ENCODE results near the gene ITIH1.
A peak's percentile ranks its signal among the peaks of the same experiment; 100 is the strongest.
"Not testable (repeated sequence)": the region's sequence is repeated elsewhere in the genome, so short reads cannot be mapped to it uniquely, and the experiment has no call there.

The ITIH1 gene

GRCh38 chr3:52777127-52777958, at the start of gene ITIH1:
Gene ITIH1 (plus strand): TSS chr3:52777599. CDS start chr3:52777616, 17 bp downstream.
- no peak within 1 kb of the TSS for H3K9ac ChIP-seq (ENCODE audit: low read length)
- no peak within 1 kb of the TSS for H3K4me3 ChIP-seq (ENCODE audit: low read length)
- no peaks in the 10 kb centered on the region for H3K36me3 ChIP-seq (ENCODE audit: control insufficient read depth, insufficient read depth, low read length, severe bottlenecking)
- peaks cover 37% of the 10 kb centered on the region for H3K27me3 ChIP-seq (replicated peaks; ENCODE audit: control insufficient read depth, insufficient read depth, low read length)
- no peak for DNase-seq (ENCODE audit: low read depth)
- H3K4me1 ChIP-seq (ENCODE audit: control insufficient read depth, insufficient read depth, low read length), result no peaks in the 10 kb centered on the region
- no peaks in the 10 kb centered on the region for H3K9me3 ChIP-seq (ENCODE audit: control insufficient read depth, low read length)

- H3K4me3 ChIP-seq (ENCODE audit: low read length); H3K27me3 ChIP-seq (replicated peaks; ENCODE audit: control insufficient read depth, insufficient read depth, low read length); H3K4me1 ChIP-seq (ENCODE audit: control insufficient read depth, insufficient read depth, low read length); H3K9ac ChIP-seq (ENCODE audit: low read length); DNase-seq (ENCODE audit: low read depth): not testable (repeated sequence)
- Histone ChIP-seq H3K9me3 (ENCODE audit: control insufficient read depth, low read length) (peaks cover 17% of the 10 kb centered on the region), H3K36me3 (ENCODE audit: control insufficient read depth, insufficient read depth, low read length, severe bottlenecking) (peaks cover 23% of the 10 kb centered on the region)
Measured at GRCh38 chr3:52728753-52729152, 48.6 kb upstream of the ITIH1 start.

- H3K4me1 ChIP-seq (ENCODE audit: control insufficient read depth, insufficient read depth, low read length), result no peaks in the 10 kb centered on the region
- no peak overlapping the region for H3K4me3 ChIP-seq (ENCODE audit: low read length)
- peaks cover 18% of the 10 kb centered on the region for H3K9me3 ChIP-seq (ENCODE audit: control insufficient read depth, low read length)
- peaks cover 38% of the 10 kb centered on the region for H3K36me3 ChIP-seq (ENCODE audit: control insufficient read depth, insufficient read depth, low read length, severe bottlenecking)
- no peaks in the 10 kb centered on the region for H3K27me3 ChIP-seq (replicated peaks; ENCODE audit: control insufficient read depth, insufficient read depth, low read length)
- DNase-seq (ENCODE audit: low read depth), result peak; percentile 41
- H3K9ac ChIP-seq (ENCODE audit: low read length), result no peak overlapping the region
Measured at GRCh38 chr3:52730681-52731080, 46.7 kb upstream of the ITIH1 start.

GRCh38 chr3:52731590-52731989, 45.8 kb upstream of the ITIH1 start:
- no peak for DNase-seq (ENCODE audit: low read depth)
- Histone ChIP-seq H3K4me3 (ENCODE audit: low read length) (no peak overlapping the region), H3K36me3 (ENCODE audit: control insufficient read depth, insufficient read depth, low read length, severe bottlenecking) (peaks cover 46% of the 10 kb centered on the region)

GRCh38 chr3:52733256-52733891, 44.0 kb upstream of the ITIH1 start:
- H3K4me3 ChIP-seq (ENCODE audit: low read length), result no peak overlapping the region
- DNase-seq (ENCODE audit: low read depth), result no peak
- H3K9me3 ChIP-seq (ENCODE audit: control insufficient read depth, low read length), result peaks cover 18% of the 10 kb centered on the region
- no peak overlapping the region for H3K9ac ChIP-seq (ENCODE audit: low read length)
- H3K27me3 ChIP-seq (replicated peaks; ENCODE audit: control insufficient read depth, insufficient read depth, low read length), result no peaks in the 10 kb centered on the region
- no peaks in the 10 kb centered on the region for H3K4me1 ChIP-seq (ENCODE audit: control insufficient read depth, insufficient read depth, low read length)
- H3K36me3 ChIP-seq (ENCODE audit: control insufficient read depth, insufficient read depth, low read length, severe bottlenecking), result peaks cover 52% of the 10 kb centered on the region

More at GRCh38 chr3:52731590-52731989, 45.8 kb upstream of the ITIH1 start:
- no peaks in the 10 kb centered on the region for H3K27me3 ChIP-seq (replicated peaks; ENCODE audit: control insufficient read depth, insufficient read depth, low read length)
- H3K4me1 ChIP-seq (ENCODE audit: control insufficient read depth, insufficient read depth, low read length), result no peaks in the 10 kb centered on the region
- H3K9me3 ChIP-seq (ENCODE audit: control insufficient read depth, low read length), result peaks cover 18% of the 10 kb centered on the region
- no peak overlapping the region for H3K9ac ChIP-seq (ENCODE audit: low read length)

GRCh38 chr3:52739730-52740129, 37.7 kb upstream of the ITIH1 start:
- Histone ChIP-seq H3K36me3 (ENCODE audit: control insufficient read depth, insufficient read depth, low read length, severe bottlenecking) (peaks cover 56% of the 10 kb centered on the region), H3K4me3 (ENCODE audit: low read length) (no peak overlapping the region), H3K9me3 (ENCODE audit: control insufficient read depth, low read length) (no peaks in the 10 kb centered on the region), H3K9ac (ENCODE audit: low read length) (no peak overlapping the region), H3K4me1 (ENCODE audit: control insufficient read depth, insufficient read depth, low read length) (no peaks in the 10 kb centered on the region), H3K27me3 (replicated peaks; ENCODE audit: control insufficient read depth, insufficient read depth, low read length) (no peaks in the 10 kb centered on the region)
- no peak for DNase-seq (ENCODE audit: low read depth)

- peak; percentile 58 for DNase-seq (ENCODE audit: low read depth)
- Histone ChIP-seq H3K9ac (ENCODE audit: low read length) (no peak overlapping the region), H3K4me3 (ENCODE audit: low read length) (no peak overlapping the region), H3K36me3 (ENCODE audit: control insufficient read depth, insufficient read depth, low read length, severe bottlenecking) (peaks cover 57% of the 10 kb centered on the region), H3K4me1 (ENCODE audit: control insufficient read depth, insufficient read depth, low read length) (no peaks in the 10 kb centered on the region), H3K27me3 (replicated peaks; ENCODE audit: control insufficient read depth, insufficient read depth, low read length) (no peaks in the 10 kb centered on the region), H3K9me3 (ENCODE audit: control insufficient read depth, low read length) (no peaks in the 10 kb centered on the region)
Measured at GRCh38 chr3:52742418-52743041, 34.9 kb upstream of the ITIH1 start.

GRCh38 chr3:52743152-52743551, 34.2 kb upstream of the ITIH1 start:
- Histone ChIP-seq H3K4me1 (ENCODE audit: control insufficient read depth, insufficient read depth, low read length) (no peaks in the 10 kb centered on the region), H3K27me3 (replicated peaks; ENCODE audit: control insufficient read depth, insufficient read depth, low read length) (no peaks in the 10 kb centered on the region), H3K9me3 (ENCODE audit: control insufficient read depth, low read length) (no peaks in the 10 kb centered on the region), H3K9ac (ENCODE audit: low read length) (no peak overlapping the region), H3K4me3 (ENCODE audit: low read length) (no peak overlapping the region), H3K36me3 (ENCODE audit: control insufficient read depth, insufficient read depth, low read length, severe bottlenecking) (peaks cover 57% of the 10 kb centered on the region)
- no peak for DNase-seq (ENCODE audit: low read depth)

- H3K4me3 ChIP-seq (ENCODE audit: low read length), result no peak overlapping the region
- no peaks in the 10 kb centered on the region for H3K27me3 ChIP-seq (replicated peaks; ENCODE audit: control insufficient read depth, insufficient read depth, low read length)
- peaks cover 62% of the 10 kb centered on the region for H3K36me3 ChIP-seq (ENCODE audit: control insufficient read depth, insufficient read depth, low read length, severe bottlenecking)
- no peak for DNase-seq (ENCODE audit: low read depth)
- no peaks in the 10 kb centered on the region for H3K9me3 ChIP-seq (ENCODE audit: control insufficient read depth, low read length)
- H3K4me1 ChIP-seq (ENCODE audit: control insufficient read depth, insufficient read depth, low read length), result no peaks in the 10 kb centered on the region
- H3K9ac ChIP-seq (ENCODE audit: low read length), result no peak overlapping the region
Measured at GRCh38 chr3:52743721-52744120, 33.7 kb upstream of the ITIH1 start.

GRCh38 chr3:52752045-52752660, 25.2 kb upstream of the ITIH1 start:
- Histone ChIP-seq H3K4me1 (ENCODE audit: control insufficient read depth, insufficient read depth, low read length) (no peaks in the 10 kb centered on the region), H3K4me3 (ENCODE audit: low read length) (no peak overlapping the region), H3K9ac (ENCODE audit: low read length) (no peak overlapping the region), H3K36me3 (ENCODE audit: control insufficient read depth, insufficient read depth, low read length, severe bottlenecking) (peaks cover 55% of the 10 kb centered on the region), H3K9me3 (ENCODE audit: control insufficient read depth, low read length) (no peaks in the 10 kb centered on the region), H3K27me3 (replicated peaks; ENCODE audit: control insufficient read depth, insufficient read depth, low read length) (no peaks in the 10 kb centered on the region)
- peak; percentile 67 for DNase-seq (ENCODE audit: low read depth)

GRCh38 chr3:52754373-52754772, 23.0 kb upstream of the ITIH1 start:
- Histone ChIP-seq H3K9ac (ENCODE audit: low read length) (no peak overlapping the region), H3K4me3 (ENCODE audit: low read length) (no peak overlapping the region), H3K4me1 (ENCODE audit: control insufficient read depth, insufficient read depth, low read length) (no peaks in the 10 kb centered on the region), H3K27me3 (replicated peaks; ENCODE audit: control insufficient read depth, insufficient read depth, low read length) (no peaks in the 10 kb centered on the region), H3K9me3 (ENCODE audit: control insufficient read depth, low read length) (no peaks in the 10 kb centered on the region), H3K36me3 (ENCODE audit: control insufficient read depth, insufficient read depth, low read length, severe bottlenecking) (peaks cover 48% of the 10 kb centered on the region)
- DNase-seq (ENCODE audit: low read depth), result no peak

Measured in adipocyte (in vitro differentiated cells).